Measurements from ENCODE around the gene GRM1.

- TF ChIP-seq CTCF (IDR thresholded peaks at IDR 0.05), result no peak
- TF ChIP-seq POLR2A (IDR thresholded peaks at IDR 0.05), result no peak
- TF ChIP-seq EP300 (IDR thresholded peaks at IDR 0.05), result no peak
These were observed 336.1 kb downstream of the GRM1 start for GRCh38 chr6:146364816-146365594.
